Activated CD4-positive, CD25-positive, alpha-beta regulatory T cell treated with anti-CD3 and anti-CD28 coated beads, Interleukin-2, amount 50 U/mL, for 24 hours (primary cell): ENCODE measurements around the gene MACROD1.

Experiments used
- ATAC-seq, 2 donors: fragments of 150-1000 bp; cut with Tn5 transposase; one replicate each; pipeline ENCODE4 v1.10.0; 2021; ENCODE audit warnings: mild to moderate bottlenecking in 1 of 2, moderate library complexity in 1 of 2

The MACROD1 gene

DNA sequence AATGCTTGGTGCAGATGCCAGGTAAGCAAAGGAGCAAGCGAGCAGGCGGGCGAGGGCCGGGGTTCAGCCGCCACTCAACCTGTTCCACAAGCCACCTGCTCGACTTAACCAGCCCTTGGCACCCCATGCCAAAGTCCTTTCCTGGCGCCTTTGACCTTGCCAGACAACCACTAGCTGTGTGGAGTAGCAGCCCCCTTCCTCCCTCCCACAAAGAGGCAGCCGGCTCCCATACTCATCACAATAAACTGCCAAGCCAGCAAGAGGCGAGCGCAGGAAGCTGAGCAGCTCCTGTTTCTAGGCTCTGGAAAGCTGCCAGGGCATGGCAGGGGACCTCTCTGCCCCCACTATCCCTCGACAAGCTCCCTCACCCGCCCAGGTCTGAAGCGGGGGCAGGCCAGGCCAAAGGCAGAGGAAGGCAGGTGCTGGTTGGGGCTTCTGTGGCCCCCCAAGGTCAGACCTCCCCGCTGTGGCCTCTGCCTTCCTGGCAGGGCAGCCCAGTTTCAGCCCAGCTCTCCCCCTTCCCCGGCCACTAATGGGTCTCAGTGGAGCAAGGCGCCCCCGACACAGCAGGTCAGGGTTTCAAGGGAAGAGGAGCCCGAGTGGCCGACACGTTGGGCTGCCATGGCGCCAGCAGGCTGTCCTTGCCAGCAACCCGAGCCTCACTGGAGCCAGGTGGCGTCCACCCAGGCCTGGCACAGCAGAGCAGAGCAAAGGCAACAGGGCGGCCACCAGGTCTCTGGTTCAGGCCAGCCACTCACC, 15.3 kb downstream of the MACROD1 start:
- no peak for ATAC-seq

DNA sequence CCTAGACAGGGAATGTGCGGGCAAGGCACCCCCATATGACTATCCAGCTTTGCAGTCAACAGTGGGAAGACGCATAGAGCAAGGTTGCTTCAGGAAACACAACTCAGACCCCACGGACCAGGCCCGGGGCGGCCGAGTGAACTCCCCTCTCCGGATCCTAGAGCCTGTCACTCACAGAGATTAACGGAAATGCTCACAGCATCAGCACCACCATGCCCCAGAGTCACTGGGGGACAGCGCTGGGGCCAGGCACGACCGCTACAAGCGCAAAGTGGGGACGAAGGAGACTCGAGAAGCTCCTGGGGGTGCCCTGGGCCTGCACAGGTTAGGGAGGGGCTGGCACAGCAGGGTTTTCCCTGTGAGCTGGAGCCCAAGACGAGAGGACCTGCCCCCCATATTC, 15.9 kb downstream of the MACROD1 start:
- ATAC-seq: no peak

DNA sequence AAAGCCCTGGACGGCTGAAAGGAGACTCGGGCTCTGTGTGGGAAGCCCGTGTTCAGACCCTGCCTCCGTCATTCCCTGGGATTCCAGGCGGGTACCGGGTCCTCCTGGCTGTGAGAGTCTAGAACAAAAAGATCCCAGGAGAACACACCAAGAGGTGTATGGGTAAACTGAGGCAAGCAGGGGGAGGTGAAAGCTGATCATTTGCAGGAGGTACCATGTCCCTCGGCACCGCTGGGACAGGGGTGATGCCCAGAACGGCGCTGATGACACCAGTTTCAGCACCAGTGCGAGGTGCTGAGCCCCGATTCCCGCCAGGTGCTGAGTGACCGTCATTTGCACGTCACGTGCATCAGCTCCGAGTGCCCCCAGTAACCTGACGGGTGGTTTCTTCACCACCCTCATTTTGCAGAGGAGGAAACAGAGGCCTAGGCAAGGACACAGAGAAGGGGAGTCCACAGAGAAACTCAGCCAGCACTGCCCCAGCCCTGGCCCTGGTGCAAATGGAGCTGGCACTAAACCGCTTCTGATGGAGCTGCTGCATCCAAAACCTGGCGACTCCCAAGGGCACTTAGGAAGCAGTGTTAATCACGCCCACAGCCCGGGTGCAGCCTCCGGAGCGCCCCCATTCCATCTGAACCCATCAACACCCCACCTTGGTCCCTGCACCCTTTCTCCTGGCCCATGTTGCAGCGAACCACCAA, 16.8 kb downstream of the MACROD1 start:
- no peak for ATAC-seq

DNA sequence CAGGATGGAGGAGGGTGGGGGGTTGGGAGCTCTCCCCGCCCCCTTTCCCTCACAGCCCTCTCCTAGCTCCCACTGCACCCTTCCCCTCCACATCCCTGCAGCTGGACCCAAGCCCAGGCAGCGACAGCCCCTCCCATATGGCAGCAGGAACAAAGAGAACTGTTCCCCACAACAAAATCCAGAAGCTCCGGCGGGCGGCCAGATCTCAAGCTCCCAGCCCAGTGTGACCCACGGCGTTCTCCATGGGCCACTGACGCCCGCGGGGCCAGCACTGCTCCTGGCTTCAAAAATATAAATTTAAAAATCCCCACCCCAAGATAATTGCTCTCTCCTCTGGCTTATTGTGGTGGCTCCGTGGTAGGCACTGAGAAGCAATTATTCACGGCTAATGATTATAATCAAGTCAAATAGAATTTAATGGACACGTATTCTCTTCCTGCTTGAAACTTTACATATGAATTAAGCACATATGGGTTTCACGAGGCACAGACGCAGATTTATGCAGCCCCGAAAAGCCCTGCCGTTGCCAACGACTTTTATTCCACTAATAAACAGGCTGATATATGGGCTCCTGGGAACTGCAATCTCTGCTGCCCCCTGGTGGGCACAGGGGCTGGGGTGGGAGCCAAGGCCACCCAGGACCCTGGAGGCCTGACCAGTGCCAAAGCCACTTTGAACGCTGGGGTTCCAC, 17.5 kb downstream of the MACROD1 start:
- ATAC-seq: peak; percentile 55 to 73

DNA sequence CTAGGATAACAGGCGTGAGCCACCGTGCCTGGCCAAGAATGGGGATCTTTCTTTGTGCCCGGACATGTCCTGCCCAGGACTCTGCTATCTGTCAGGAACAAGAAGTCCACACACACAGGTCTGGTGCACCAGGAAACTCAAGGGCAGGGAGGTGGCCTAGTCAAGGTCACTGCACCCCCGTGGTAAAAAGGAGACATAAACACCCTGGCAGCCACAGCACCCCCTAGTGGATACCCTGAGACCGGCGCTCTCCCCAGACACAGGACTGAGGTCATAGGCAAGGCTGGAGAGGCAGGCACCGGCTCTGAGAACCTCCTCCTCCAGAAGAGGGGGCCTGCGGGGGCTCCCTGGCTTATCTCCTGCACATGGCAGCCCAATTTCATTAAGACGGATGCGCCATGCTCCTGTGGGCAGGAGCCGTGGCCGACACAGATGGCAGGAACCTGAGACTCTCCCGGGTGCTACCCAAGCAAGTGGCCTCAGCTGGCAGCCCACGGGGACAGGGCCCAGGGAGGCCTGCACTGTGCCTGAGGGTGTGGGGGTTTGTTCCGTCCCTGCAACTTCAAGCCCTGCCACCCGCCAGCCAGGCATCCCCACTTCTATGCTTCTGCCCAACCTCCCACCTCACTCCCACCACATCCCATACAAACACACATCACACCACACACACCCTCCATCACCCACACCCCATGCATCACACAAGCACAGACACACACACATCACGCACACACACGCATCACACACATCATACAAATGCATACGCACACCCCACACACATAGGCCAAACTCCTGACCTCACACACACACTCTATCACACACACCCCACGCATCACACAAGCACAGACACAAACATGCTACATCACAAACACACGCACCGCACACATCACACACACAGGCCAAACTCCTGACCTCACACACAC, 19.6 kb downstream of the MACROD1 start:
- peak; percentile 60 to 73 for ATAC-seq

DNA sequence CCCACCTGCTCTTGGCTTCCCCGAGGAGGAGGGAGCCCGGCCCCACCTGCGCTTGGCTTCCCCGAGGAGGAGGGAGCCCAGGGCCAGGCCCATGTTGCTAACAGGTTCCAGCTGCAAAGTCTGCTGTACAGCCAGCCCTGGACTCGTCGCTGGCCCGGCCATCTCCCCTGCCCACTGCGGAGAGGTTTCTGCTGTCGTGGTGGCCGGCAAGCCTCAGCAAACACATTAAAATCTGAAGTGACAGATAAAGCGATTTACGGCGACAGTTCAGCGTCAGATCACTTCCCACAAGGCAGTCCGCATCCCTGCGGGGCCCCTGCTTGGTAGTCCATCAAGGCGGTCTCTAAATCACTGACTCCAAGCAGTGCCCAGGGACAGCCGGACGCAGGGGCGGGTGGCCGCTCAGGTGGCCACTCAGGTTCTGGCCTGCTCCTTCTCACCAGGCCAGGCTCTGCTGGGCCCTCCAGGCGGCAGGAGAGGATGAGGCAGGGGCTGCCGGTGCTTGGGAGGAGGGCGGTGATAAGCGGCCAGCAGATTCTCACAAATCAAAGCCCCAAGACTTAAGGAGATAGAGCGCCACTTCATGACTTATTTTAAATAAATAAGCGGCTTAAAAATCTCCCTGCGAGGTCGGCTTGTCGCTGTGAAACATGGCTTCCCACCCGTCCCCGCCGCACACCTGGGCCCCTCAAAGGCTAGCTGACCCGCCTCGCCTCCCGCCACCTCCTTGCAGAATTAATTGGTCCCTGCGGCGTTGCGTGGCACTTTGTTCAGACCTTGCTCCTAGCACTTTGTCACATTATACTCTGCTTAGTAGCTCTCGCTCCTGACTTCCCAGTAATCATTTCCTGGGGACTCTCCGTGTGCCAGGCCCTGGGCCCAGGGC, 21.1 kb downstream of the MACROD1 start:
- no peak for ATAC-seq

DNA sequence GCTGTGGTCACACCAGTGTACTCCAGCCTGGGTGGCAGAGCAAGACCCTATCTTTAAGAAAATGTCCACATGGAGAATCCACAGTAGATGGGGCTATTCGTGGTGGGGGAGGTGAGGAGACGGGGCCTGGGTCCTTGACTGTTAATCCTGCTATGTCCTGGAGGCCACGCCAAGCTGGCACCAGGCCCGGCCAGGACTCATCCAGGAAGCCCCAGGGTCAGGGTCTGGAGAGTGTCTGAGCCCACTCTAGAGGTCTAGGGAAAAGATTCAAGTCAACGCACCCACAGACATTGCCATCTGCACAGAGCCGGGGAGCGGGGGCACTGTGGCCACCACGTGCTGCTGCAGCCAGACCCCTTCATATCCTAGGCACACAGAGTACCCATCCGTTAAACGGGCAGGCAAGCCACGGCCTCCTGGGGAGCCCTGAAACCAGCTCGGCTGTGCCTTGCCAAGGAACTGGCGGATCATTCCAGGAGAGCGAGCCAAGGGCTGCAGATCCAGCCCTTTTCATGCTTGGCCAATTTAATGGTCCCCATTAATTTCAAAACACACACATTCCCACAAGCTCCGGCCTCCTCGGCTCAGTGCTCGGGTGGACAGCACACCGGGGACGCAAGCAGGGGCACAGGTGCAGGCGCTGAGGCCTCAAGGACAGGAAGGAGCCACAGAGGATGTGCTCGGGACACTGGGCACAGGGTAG, 24.7 kb downstream of the MACROD1 start:
- no peak for ATAC-seq

DNA sequence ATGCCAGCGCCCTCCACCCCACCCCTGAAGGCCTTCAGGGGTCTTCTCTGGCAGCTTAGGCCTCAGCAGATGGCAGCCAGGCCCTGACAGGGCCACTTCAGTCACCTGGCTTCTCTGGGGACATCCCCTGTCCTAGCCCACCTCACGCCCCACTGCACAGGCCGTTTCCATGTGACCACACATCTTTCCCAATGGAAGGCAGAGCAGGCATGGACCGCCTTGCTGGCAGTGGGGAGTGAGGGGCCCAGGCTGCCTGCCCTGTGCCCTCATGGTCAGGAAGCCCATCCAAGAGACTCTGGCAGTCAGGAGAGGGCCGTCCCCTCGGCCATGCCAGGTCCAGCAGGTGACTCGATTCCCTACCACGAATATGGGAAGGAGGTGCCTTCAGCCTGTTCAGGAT, 25.8 kb downstream of the MACROD1 start:
- ATAC-seq: no peak

DNA sequence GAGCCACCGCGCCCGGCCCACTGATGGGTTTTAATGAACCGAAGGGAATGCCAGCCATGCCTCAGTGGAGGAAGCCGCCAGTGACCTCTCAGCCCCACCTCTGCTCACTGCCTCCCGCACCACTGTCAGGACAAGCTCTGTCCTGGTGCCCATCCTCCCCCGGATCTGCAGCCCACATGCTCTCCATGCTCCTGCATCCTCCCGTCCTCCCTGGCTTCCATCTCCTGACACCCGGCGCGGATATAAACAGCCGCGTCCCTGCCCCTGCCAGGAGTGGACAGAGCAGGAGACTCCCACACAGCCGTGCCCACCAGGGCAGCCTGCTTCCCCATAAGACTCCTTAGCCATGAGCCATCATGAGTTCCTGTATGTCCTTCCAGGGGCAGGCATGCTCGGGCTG, 26.9 kb downstream of the MACROD1 start:
- ATAC-seq: no peak

DNA sequence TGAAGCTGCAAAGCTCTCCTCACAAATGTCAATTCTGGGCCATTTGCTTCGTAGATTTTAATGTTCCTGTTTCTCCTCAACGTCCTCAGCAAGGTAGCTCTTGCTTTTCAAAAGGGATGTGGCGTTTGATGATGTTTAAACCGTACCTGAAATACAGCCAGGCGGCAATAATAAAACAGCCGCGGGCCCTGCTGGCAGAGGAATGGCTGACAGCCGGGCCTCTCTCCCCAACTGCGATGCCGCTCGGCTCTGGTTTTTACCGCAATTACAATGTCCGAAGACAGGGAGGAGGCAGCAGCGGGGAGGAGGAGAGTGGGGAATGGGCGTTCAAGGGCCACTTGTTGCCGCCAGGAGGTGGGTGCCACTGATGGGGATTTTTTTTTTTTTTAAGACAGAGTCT, 27.5 kb downstream of the MACROD1 start:
- no peak for ATAC-seq

DNA sequence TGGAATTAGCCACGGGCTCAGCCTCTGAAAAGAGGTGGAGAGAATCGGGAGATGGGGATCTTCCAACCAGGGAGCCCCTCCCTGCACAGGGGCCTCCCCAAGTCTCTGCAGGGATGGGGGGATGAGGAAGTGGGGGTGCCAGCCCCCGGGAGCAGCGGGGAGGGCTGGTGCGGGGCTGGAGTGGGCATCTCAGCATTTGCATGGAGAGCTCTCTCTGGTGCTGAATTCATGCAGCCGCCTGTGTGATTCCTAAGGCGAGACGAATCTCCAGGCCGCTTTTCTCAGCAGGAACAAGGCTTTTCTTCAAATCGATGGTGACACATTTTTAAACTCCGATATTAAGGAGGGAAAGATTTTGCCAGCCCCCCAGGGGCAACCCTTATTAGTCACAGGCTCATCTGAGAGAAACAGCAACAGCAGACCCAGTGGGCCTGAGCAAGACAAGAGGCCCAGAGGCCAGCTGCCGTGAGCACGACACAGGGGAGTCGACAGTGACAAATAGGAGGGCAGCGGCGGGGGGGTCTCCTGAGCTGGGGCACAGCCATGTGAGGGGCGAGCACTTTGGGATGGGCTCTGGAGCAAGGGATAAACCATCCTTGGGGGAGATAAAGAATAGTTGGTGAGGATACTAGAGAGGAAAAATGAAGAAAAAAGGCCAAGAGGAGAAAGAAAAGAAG, 29.0 kb downstream of the MACROD1 start:
- no peak for ATAC-seq

DNA sequence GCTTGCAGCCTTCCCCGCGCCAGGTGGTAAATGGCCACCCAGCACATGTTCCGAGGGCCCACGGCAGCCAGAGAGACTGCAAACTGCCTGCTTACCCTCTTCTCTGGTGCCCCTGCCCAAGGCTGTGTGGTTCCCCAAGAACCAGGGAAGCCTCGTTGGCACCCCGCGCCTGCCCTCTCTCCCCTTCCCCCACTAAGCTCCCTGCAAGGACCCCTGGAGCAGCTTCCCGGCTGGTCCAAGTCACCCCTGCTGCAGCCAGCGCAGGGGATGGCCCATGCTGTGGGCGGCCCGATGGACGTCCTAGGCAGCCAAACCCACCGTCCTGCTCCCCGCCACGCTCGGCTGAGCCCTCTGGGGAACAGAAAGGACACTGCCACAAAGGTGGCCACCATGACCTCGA, 30.2 kb downstream of the MACROD1 start:
- no peak for ATAC-seq

DNA sequence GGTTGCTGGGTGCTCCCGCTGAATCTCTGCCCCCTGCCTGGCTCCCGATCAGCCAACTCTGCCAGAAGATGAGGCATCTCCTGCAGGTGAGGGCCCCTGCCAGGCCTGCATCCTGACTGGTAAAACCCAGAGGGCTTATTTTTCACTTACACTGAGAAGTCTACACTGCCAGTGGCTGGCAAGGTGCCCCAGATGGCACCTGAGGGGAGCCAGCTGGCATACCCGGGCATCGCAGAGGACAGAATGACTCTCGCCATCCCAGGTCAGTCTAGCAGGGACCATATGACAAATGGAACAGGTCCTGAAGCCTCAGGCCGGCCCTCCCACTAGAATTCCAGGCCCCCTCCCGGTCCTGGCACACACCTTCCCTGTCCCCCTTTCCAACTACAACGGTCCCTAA, 30.9 kb downstream of the MACROD1 start:
- no peak for ATAC-seq

DNA sequence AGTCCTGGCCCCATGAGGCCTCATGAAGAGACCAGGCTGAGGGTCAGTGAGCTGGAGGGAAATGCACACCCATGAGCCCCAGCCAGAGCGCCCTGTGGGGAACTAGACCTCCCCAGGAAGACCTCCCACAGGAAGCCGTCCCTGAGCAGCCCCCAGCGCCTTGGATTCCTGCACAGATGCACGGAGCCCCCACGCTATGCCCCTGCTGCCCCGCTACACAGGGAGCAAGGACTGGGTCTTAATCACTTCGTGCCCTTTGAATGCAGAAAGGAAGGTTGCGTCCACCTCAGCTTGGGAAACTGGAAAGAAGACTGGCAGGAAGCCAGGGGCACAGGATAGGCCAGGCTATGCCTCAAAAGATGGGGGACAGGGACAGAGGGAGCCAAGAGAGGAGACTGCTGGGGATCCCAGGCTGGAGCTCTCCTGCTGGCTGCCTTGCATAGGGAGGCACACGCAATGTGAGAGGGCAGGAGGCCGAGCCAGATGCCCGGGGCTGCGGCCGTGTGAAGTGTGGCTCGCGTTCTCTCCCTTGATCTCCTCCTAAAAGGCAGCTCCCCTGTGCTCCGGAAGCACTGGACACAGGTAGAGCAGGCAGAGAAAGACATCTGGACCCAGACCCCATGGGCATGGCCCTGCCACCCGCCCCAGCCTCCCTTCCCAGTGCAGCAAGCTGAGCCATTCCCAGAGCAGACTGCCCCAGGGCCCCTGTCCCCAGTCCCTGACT, 32.8 kb downstream of the MACROD1 start:
- ATAC-seq: no peak

DNA sequence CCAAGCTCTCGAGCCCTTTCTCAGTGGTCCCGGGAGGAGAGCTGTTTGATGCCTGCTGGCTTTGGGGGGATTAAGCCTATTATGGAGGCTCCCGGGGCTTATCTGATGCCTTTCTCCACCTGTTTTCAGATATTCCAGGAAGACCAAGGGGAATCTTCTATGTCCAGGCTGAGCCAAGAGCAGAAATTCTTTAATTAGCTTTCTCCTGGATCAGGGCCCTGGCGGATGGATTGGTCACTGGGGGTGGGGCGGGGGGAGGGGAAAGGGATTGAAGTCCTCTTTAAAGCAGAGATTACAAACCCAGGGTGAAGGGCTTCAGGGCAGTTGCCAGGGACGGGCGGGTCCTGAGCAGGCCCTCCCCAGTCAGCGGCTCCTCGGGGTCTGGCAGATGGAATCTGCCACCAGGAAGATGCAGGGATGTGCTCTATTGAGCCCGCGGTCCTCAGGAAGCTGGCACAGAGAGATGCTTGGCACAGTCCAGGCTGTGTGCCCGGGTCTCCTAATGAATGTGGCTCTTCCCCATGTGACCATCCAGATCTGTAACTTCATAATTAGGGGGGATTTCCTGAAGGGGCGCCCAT, 33.6 kb downstream of the MACROD1 start:
- no peak for ATAC-seq

DNA sequence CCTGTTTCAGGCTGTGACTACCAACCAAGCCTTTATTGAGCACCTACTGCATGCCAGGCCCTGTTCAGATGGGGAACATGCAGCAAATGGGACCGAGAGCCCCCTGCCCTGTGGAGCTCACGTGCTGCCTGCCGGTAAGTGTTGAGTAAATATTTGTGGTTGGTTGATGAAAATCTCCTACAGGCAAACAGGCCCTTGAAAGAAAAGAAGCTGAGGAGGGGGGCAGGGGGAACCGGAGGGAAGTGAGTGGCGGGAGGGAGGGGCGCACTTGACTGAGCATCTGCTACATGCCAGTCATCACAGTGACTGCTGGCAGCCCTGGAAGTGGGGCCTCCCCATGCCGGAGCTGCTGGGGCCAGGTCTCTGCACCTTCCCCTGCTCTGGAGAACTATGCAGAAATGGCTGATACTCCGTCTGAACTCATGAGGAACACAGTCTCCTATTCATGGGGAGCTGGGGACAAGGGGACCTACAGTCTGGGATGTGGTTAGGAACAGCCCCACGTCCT, 34.2 kb downstream of the MACROD1 start:
- no peak for ATAC-seq

DNA sequence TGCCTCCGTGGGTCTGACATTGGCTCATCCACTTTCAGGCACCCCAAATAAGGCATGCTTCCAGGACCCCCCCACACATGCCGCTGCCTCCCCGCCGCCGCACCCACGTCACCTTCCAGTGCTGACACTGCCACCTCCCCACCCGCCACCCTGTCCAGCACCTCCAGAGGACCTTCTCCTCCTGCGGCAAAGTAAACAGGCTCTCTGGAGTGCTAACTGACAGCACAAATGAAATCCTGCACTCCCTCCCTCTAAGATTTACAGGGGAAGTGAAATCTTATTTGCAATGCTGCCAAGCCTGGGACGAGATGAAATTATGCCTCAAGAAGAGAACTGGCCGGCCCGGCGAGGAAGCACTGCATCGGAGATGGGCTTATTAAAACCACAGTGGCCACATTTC, 35.3 kb downstream of the MACROD1 start:
- no peak for ATAC-seq

DNA sequence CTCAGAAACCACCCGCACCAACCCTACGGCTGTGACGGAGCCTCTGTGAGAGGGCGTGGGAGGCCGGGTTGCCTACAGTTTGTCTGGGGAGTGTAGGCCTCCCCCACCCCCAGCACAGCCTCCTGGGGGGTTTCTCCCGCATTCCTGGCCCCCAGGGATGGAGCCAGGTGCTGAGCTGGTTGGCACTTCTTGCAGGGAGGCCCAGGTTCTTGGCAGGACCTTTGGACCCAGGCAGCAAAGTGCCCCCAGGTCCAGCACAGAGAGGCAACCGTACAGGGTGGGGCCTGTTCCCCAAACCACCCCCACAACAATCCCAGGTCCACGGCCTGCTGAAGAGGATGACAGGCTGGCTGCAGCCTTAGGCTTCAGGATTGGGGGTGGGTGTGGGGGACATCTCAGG, 36.5 kb downstream of the MACROD1 start:
- ATAC-seq: no peak
